ENCODE measurements around the gene FAM110A.
"Not testable (repeated sequence)": the region's sequence is repeated elsewhere in the genome, so short reads cannot be mapped to it uniquely, and the experiment has no call there.

FAM110A gene

DNA sequence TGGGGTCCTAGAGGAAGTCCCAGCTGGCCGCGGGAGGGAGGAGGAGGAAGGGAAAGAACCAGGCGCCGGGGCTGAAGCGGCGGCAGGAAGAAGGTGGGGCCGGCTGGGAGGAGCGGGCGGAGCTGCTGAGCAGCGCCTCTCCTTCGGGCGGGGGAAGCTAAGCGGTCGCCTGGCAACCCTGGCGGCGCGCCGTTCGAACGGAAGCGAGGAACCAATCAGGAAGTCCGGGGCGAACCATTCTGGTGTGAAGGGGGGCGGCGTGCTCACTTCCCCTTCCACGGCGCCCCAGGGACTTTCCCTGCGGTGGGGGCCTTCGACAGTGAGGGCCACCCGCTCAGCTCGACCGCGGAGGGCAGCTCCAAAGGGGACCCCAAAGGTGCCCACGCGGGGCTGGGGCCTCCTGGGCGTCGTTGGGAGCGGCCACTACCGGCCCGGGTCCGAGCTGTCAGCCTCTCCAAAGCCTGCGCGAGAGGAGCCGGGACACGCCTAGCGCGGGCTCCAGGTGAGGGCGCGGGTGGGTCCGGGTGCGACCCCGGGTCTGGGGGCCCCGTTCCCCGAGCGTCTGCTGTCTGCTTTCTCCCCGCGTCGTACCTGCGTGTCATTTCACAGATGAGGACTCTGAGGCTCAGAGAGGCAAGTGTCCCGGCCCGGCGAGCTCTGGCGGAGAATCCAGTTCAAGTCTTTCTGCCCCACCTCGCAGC is at the start of gene FAM110A:
TSS of gene FAM110A (plus strand) at position 266 of the 701 bp plus-strand sequence. CDS start 11,090 bp downstream, outside the sequence.
- DNase-seq = peak; percentile 92

DNA sequence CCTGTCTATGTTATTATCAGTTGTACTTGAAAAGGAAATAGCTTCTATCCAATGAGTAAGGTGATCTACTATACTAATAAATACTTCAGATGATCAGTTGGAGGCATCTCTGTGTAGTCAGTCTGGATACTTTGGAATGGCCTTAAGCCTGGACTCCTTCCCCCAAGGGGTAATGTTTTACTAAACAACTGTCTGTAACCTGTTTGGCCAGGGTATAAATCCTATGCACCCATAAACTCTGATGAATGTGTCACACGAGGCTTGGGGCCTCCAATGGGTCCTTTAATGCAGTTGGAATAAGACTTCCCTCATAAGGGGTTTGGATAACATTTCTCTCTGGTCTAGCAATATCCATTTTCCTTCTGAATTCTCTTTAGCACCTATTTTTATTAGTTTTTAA is 45.7 kb upstream of the FAM110A start:
- no peak for DNase-seq

DNA sequence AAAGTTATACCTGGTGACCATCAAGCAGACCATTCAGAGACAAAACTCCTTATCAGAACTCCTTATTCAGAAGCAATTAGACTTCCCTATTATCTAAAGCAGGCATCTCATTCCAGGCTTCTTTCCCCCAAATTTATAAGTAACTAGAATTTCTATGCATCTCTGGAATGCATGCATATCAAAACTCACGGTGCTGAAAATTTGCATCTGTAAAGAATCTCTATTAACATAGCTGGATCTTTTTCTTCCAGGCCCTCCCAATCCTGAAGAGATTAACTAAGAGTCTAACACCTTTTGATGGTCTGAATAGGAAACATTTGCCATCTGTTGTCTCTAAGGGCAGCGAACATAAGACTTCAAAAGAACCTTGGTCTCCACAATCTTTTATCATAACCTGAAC is 42.5 kb upstream of the FAM110A start:
- no peak for DNase-seq

DNA sequence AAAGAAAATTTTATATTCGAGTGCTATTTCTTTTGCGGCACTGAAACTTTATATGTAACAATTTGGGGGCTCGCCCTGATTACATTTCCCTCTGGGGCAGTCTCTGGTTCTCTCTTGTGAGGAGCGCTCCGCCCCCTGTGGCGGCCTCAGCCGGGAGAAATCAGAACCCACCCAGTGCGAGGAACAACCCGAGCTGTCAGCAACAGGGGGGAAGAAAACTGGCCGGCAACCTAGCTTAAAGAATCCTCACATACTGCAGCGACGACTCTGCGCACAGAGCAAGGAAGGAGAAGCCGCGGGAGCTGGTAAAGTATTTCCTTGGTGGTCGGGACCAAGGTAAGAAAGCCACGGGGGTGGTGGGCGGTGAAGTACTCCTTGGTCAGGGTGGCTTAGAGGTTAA is 41.3 kb upstream of the FAM110A start:
- no peak for DNase-seq

DNA sequence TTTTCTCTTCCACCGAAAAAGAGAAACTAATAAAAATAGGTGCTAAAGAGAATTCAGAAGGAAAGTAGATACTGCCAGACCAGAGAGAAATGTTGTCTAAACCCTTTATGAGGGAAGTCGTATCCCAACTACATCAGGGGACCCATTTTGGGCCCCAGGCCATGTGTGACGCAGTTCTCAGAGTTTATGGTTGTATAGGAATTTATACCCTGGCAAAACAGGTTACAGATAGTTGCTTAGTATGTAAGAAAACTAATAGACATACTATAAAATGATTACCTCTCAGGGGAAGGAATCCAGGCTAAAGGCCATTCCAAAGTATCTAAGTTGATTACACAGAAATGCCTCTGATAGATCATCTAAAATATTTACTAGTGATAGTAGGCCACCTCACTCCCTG is 36.6 kb upstream of the FAM110A start:
- no peak for DNase-seq

DNA sequence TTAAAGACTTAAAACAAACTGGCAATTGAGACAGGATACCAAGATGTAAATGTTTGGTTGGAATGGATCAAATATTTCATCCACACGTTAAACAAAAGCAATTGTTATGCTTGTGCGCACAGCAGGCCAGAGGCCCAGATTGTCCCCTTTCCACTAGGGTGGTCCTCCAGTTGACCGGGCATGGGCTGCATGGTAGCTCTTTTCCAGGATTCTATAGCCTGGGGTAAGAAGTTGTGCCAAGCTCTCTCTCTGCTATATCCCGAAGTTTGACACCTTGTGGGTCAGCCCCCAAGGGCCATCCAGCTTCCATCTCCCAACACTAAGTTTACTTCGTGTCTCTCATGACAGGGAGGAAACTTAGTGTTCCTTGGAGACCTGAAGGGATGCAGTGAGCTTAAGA is 34.8 kb upstream of the FAM110A start:
- DNase-seq = not testable (repeated sequence)

DNA sequence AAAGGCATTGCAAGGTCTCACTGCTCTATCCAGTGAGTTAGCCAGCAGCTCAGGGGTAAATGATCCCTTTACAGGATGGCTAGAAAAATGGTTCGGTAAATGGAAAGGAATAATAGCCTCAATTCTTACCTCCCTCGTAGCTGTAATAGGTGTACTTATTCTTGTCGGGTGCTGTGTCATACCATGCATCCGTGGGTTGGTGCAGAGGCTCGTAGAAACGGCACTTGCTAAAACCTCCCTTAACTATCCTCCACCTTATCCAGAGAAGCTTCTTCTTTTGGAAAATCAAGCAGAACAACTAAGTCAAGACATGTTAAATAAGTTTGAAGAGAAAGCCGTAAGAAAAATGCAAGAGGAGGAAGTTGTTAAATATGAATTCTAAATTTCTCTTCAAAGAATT is 33.5 kb upstream of the FAM110A start:
- DNase-seq = not testable (repeated sequence)

DNA sequence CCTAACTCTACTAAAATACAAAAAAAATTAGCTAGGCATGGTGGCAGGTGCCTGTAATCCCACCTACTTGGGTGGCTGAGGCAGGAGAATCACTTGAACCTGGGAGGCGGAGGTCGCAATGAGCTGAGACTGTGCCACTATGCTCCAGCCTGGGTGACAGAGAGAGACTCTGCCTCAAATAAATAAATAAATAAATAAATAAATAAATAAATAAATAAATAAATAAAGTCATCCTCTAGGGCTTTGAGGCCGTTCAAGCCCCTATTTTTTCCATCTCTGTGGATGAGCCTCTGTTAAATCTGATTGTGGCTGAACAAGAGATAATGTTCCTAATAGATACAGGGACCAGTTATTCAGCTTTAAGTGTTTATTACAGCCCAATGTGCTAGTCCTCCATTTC is 31.8 kb upstream of the FAM110A start:
- no peak for DNase-seq

DNA sequence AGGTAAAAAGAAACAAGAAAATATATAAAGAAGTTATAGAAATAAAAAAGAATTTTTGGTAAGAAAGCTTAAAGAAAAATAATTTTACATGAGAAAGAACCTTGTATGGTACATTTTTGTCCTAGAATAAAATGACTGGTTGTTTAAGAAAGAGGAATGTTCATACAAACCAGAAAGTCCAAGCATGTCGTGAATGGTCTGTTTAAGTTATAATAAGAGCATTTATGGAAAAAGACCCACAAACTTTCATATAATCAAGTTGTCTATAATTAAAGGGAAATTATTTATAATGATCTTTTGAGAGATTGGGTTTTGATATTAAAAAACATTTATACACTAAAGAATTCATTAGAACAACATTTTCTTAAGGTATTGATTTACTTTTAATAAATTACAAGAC is 27.8 kb upstream of the FAM110A start:
- no peak for DNase-seq

DNA sequence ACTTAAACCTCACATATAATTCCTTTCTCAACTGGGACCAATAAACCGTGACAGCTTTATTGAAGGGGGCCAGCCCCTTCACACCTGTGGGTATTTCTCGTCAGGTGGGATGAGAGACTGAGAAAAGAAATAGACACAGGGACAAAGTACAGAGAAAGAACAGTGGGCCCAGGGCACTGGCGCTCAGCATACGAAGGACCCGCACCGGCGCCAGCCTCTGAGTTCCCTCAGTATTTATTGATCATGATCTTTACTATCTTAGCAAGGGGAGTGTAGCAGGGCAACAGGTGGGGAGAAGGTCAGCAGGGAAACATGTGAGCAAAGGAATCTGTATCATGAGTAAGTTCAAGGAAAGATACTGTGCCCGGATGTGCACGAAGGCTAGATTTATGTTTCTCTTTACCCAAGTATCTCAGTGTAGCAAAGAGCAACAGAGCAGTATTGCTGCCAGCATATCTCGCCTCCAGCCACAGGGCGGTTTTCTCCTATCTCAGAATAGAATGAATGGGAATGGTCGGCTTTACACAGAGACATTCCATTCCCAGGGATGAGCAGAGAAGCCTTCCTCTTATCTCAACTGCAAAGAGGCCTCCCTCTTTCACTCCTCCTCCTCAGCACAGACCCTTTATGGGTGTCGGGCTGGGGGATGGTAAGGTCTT is 21.6 kb upstream of the FAM110A start:
- DNase-seq = not testable (repeated sequence)

DNA sequence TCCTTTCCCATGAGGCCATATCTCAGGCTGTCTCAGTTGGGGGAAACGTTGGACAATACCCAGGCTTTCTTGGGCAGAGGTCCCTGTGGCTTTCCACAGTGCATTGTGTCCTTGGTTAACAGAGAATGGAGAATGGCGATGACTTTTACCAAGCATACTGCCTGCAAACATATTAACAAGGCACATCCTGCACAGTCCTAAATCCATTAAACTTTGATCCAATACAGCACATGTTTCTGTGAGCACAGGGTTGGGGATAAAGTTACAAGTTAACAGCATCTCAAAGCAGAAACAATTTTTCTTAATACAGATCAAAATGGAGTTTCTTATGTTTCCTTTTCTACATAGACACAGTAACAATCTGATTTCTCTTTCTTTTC is 21.1 kb upstream of the FAM110A start:
- not testable (repeated sequence) for DNase-seq

DNA sequence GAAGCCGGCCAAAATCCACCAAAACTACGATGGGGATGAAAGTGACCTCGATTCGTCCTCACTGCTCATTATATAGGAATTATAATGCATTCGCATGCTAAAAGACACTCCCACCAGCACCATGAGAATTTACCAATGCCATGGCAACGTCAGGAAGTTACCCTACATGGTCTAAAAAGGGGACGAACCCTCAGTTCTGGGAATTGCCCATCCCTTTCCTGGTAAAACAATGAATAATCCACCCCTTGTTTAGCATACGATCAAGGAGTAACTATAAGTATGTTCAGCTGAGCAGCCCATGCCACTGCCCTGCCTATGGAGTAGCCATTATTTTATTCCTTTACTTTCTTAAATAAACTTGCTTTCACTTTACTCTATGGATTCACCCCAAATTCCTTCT is 20.1 kb upstream of the FAM110A start:
- DNase-seq = no peak

DNA sequence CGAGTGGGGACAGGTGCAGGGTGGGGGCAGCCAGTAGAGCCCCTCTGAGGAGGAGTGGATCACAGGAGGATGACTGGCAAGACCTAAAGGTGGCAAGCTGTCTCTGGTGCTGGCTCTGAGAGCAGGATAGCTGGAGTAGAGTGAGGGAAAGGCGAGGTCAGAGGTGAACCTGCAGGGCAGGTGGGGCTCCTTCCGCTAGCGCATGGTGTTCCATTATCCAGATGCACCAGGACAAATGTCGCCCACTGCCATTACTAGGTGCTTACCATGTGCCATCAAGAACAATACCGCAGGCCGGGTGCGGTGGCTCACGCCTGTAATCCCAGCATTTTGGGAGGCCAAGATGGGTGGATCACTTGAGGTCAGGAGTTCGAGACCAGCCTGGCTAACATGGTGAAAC is 18.3 kb upstream of the FAM110A start:
- DNase-seq = no peak

DNA sequence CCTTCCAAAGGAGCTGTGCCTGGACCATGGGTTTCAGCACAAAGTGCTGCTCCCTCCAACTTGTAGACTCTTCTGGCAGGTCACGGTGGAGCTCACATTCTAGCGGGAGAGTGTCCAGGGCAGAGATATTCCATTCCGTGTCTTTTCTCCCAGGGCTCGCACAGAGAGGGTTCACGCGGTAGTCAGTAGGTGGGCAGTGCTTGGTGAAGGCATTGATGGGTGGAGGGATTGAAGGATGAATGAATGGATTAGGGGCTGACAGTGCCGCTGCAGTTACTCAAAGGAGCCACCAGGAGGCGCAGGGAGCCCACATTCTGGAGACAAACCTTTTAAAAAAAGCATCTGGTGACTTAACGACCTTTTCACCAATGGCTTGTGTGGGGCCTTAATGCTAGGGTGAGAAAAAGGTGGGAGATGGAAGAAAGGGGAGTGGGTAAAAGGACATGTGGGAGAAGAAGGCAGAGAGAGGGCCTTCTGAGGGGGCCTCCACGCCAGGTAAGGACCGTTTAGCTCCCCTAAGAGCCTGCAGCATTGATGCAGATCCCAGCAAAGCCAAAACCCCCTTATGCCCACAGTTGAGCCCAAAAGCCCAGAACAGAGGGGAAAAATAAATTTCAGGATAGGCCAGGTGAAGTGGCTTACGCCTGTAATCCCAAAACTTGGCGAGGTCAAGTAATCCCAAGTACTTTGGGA is 17.5 kb upstream of the FAM110A start:
- DNase-seq = peak; percentile 67

DNA sequence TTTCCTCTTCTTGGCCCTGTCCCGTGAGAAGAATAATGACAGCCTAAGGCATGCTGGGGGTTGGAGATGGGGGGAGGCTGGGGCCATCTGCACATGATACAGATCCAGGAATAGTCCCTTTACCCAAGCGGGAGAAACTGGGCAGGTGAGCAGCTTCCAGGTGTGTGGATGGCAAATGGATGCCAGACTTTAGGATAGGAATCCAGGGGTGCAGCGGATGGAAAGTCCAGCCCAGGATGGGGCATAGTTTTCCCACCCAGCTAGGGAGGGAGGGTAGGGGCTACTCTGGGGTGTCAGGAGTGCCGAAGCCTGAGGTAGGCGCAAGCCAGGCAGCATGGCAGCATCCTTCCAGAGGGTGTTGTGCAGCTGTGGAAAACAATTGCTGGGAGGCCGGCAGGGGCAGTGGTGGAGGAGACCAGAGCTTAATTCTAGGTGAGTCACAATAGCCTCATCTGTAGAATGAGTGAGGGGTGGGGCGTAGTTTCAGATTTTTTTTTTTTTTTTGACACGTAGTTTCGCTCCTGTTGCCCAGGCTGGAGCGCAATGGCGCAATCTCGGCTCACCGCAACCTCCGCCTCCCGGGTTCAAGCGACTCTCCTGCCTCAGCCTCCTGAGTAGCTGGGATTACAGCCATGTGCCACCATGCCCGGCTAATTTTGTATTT is 15.4 kb upstream of the FAM110A start:
- DNase-seq = no peak

DNA sequence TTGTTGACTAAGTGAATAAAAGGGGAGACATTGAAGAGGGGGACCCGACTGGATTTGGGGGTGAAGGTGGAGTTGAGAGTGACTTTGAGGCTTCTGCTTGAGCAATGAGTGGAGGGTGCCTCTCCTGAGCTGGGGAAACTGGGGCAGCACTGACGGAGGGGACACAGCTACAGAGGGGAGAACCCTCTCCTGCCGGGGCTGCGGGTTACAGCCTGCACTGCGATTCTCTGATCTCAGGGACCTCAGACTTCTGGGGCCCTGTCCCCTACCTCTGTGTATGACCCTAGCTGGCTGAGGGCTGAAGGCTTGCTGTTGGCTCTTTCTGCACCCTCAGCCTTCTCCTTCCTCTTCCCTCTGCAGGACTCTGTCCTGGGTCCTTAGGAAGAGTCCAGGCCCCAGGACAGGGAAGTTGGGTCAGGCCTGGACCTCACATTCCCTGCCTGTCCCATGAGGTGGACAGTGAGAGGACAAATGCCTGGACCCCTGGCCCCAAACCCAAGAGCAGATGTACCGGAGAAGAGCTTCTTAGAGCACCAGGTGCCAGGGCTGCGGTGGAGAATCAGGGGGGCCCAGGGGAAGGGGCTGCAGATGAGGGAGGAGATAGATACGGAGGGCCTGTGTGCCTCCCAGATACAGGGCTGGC is 13.7 kb upstream of the FAM110A start:
- DNase-seq = no peak

DNA sequence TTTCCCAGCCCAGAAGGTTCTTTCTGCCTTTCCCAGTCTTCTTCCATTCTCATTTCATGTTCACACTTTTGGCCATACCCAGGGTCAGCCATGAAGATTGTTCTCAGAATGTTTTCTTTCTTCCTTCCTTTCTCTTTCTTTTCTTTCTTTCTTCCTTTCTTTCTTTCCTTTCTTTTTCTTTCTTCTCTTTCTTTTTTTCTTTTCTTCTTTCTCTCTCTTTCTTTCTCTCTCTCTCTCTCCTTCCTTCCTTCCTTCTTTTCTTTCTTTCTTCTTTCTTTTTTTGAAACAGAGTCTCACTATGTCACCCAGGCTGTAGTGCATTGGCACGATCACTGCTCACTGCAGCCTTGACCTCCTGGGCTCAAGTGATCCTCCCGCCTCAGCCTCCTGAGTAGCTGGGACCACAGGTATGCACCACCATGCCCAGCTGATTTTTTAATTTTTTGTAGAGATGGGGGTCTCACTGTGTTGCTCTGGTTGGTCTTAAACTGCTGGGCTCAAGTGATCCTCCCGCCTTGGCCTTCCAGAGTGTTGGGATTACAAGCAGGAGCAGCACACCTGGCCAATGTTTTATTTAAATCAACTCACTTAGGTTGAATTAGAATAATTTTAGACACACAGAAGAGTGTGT is 13.1 kb upstream of the FAM110A start:
- DNase-seq = no peak

DNA sequence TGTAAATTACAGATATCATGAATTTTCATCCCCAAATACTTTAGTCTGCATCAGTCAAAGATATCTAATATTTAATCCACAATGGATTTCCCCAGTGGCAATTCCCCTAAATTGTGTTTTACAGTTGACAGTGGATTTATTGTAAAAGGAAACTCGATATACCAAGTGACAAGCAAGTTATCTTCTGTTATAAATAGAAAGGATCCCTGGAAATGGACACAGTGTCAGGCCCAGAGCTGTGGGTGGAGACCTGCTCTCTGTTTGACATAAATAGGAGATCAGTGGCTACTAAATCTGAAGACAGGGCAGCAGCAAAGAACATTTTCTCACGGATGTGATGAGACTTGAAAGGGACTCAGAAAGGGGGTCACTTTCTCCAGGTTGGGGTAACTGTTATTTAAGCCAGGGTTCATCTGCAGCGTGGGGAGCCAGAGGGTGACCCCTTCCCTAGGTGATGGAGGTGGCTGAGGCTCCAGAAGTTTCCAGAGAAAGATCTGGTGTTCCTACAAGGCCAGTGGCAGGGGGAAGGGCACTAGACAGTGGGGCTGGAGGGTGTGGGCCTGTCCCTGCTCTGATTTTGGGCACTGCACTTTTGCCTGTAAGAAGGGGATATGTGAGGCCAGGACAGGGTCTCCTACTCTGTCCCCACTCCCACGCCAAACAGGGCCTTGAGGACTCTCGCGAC is 12.3 kb upstream of the FAM110A start:
- no peak for DNase-seq

DNA sequence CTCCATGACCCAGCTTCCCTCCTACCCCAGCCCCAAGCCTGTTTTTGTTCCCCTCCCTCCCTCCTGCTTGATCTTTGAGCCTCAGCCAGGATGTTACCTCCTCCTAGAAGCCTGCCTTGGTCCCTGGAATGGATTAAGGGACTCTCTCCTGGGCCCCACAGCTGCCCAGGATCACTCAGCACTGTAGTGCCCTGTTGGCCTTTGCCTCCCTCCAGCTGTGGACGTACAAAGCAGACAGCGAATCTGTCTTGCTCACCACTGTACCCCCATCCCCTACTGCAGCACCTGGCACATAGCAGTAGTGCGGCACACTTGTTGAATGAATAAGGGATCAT is 11.8 kb upstream of the FAM110A start:
- no peak for DNase-seq

DNA sequence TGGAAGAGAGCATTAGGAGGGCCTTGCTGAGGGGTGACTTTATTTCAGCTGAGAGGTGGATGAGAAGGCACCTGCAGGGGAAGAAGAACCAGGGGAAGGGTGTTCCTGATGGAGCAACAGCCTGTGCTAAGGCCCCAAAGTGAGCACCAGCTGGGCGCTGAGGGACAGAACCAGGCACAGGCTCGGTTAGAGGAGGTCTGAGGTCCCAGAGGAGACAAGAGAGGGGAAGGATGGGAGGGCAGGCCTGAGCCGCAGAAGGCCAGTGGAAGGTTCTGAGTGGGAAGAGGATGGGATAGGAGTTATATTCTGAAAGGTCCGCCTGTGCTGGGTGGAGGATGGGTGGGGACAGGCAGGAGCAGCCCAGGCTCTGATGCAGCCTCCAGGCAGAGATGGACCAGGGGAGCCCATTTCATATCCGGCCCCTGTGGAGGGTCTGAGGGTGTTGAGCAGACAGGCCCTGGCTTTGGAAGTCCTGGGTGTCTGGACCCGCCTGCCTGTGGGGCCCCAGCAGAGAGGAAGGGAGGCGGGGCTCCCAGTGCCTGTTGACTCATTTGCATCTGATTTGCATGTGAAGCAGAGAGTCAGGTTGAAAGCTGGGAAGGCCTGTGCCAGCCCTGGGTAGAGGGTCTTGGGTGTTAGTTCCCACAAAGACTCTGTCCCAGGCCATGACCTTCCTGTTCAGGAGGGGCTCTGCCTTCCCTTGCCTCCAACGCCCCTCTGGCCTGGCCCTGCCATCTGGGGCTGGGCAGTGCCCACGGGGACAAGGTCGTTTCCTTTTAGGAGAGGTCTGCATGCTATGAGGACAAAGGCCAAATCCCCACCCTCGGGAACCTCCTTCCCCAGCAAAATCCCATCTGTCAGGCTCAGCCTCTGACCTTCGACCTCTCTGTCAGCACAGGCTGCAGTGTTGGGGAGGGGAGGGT is 10.6 kb upstream of the FAM110A start:
- DNase-seq = no peak

DNA sequence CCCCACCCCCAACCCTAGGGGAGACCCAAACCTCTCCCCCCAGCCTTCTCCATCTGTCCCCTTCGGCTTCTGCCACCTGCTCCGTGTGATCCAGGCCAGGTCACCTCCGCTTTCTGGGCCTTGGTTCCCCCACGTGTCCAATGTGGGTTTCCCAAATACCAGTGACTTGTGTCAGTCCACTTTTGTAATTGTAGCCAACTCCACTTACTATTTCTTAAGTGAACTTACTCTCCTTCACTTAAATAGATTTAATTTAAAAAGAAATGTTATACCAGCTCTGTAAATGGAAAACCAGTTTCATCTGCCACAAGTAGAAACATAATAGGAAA is 10.0 kb upstream of the FAM110A start:
- no peak for DNase-seq

Data from NCI-H2227 treated with DMSO at 0.1 percent for 48 hours (cell line).